GM12873 (cell line): ENCODE measurements around the gene SCYGR2.

ENCODE experiments used
- TF ChIP-seq, protein P1 (sequence below): IDR thresholded peaks from 2 replicates; pipeline ENCODE4 v1.5.1; 2012; ENCODE audit warnings: low read depth, mild to moderate bottlenecking, moderate library complexity, low read length, control low read depth; ENCODE audit not compliant: insufficient read depth; ENCODE audit errors: missing control alignments

The SCYGR2 gene

DNA sequence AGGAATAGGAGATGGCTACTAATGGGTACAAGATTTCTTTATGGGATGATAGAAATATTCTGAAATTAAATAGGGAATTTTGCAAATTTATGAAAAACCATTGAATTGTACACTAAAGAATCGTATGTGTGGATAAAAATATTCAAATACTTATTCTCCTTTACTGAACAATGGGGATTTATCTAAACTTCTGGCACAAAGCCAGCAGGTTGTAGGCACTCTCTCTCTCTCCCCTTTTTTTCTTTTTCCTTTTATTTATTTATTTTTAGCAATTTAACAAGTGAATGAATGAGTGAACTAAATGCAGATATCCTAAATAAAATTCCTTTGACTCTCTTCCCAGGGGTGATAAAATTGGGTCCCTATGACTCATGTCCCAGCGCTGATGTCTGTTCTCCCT, 21.9 kb upstream of the SCYGR2 start:
- TF ChIP-seq, protein P1, sequence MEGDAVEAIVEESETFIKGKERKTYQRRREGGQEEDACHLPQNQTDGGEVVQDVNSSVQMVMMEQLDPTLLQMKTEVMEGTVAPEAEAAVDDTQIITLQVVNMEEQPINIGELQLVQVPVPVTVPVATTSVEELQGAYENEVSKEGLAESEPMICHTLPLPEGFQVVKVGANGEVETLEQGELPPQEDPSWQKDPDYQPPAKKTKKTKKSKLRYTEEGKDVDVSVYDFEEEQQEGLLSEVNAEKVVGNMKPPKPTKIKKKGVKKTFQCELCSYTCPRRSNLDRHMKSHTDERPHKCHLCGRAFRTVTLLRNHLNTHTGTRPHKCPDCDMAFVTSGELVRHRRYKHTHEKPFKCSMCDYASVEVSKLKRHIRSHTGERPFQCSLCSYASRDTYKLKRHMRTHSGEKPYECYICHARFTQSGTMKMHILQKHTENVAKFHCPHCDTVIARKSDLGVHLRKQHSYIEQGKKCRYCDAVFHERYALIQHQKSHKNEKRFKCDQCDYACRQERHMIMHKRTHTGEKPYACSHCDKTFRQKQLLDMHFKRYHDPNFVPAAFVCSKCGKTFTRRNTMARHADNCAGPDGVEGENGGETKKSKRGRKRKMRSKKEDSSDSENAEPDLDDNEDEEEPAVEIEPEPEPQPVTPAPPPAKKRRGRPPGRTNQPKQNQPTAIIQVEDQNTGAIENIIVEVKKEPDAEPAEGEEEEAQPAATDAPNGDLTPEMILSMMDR, result no peak

DNA sequence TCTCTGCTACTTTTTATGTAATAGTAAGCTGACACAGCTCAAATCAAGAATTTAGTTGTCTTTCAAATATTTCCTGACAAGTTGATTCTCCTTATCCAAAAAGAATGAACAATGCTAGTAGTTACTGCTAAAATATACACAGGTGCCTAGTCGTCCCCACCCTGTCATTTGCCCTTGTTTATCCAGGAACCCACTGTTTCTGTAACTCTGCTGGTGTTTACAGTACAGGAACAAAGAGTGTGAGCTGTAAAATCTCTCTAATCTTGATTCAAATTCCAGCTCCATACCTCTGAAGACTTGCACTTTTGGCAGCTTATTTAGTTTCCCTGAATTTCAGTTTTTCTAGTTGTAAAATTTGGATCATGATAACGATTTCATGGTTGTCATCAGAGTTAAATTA, 21.1 kb upstream of the SCYGR2 start:
- TF ChIP-seq, protein P1, result no peak

GRCh38 chr2:227578642-227579041, 20.1 kb upstream of the SCYGR2 start:
- TF ChIP-seq, protein P1, result peak; percentile 23

- TF ChIP-seq, protein P1, result no peak
These were observed 18.9 kb upstream of the SCYGR2 start for GRCh38 chr2:227579791-227580190.

DNA sequence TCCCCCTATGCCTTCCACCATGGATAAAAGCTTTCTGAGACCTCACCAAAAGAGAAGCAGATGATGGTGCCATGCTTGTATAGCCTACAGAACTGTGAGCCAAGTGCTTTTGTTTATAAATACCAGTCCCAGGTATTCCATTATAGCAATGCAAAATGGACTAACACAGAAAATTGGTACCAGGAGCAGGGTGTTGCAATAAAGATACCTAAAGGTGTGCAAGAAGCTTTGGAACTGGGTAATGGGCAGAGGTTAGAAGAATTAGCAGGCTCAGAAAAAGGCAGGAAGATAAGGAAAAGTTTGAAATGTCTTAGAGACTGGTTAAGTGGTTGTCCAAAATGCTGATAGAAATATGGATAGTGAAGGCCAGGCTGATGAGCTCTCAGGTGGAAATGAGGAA, 16.3 kb upstream of the SCYGR2 start:
- TF ChIP-seq, protein P1, result no peak

- TF ChIP-seq, protein P1, result no peak
These were observed 5.9 kb upstream of the SCYGR2 start for GRCh38 chr2:227592694-227593387.

DNA sequence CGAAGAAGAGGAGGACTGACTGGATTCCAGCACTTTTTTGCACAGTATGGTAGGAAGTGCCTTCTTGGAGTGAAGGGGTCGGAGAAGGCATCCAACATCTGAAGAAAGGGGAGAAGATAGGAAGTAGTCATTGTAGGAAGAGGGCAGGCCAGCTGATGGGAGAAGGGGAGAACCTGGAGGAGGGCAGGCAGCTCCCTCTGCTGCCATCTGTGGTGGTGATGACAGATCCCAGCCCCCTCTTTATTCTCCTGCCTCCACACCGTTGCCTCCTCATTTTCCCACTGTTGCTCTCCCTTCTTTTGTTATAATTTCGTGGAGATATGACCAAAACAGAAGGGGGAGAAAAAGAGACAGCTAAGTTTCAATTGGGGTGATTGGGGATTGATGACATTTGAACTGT, 2.9 kb upstream of the SCYGR2 start:
- TF ChIP-seq, protein P1, result no peak

DNA sequence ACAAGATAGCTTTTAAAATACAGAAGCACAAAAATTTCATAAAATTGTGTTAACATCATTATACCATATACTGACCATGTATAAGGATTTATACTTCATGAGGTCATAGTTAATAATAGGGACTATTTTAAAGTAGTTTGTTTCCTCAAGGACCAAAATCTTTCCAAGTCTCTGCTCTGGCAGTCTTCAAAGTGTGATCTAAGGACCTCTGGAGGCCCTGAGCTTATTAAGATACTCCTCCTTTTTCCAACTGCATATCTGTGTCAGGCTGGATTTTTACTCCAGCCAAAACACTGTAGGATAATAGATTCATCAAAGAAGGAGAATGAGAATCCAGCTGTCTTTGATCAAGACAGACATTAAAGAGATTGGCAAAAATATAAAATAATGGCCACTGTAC, 1.7 kb upstream of the SCYGR2 start:
- TF ChIP-seq, protein P1, result no peak
